T-cell (primary cell): ENCODE data around the gene BMP7. TPM values are rescaled to one million over a fixed set of nuclear protein-coding genes. Genes with fewer than 3 reads are reported as not detected.

Experiments
- ATAC-seq, 4 experiments: fragments of 200-7000 bp in 3 of 4; fragments of 150-1000 bp in 1 of 4; cut with Tn5 transposase; replicated peaks in 1 of 4; 1 replicate in 3 of 4; 2 replicates in 1 of 4; pipeline ENCODE4 v1.10.0; 2021; ENCODE audit warnings: moderate library complexity in 3 of 4, mild to moderate bottlenecking in 2 of 4, moderate number of reproducible peaks in 1 of 4
- CTCF ChIA-PET, 2 donors: fragments of 300-600 bp; sonication (Branson Sonifier 250); formaldehyde crosslinking; loops; one replicate each; lab custom pipeline; 2022; ENCODE audit warnings: antibody characterized with exemption in 2 of 2; lab: Charles Lee
- POLR2A ChIA-PET, 2 donors: fragments of 300-600 bp; sonication (Branson Sonifier 250); formaldehyde crosslinking; loops; one replicate each; lab custom pipeline; 2022; ENCODE audit warnings: antibody characterized with exemption in 2 of 2; lab: Charles Lee
- DNase-seq, 35 experiments: peaks; one replicate each; pipeline versions ENCODE4 v3.0.0 to v3.0.0-alpha.2; 2013 to 2023
- H3K27ac ChIP-seq: one replicate; pipeline ENCODE4 v1.5.1; 2013; ENCODE audit warnings: low read length
- H3K27me3 ChIP-seq, 2 experiments: replicated peaks in 1 of 2; 1 replicate in 1 of 2; 2 replicates in 1 of 2; pipeline versions ENCODE4 v1.6.1 to v1.7.0; 2013; ENCODE audit warnings: low read length in 1 of 2, mixed read lengths in 1 of 2; ENCODE audit not compliant: control insufficient read depth in 2 of 2, insufficient read depth in 2 of 2; ENCODE audit errors: extremely low read depth in 1 of 2
- H3K36me3 ChIP-seq, 2 donors: 1 replicate in 1 of 2; 2 replicates in 1 of 2; pipeline versions ENCODE4 v1.6.1 to v1.7.0; 2013; ENCODE audit warnings: low read length in 1 of 2; ENCODE audit not compliant: control insufficient read depth in 2 of 2, insufficient read depth in 1 of 2; ENCODE audit errors: extremely low read depth in 1 of 2
- H3K4me1 ChIP-seq, 2 experiments: 1 replicate in 1 of 2; 2 replicates in 1 of 2; pipeline versions ENCODE4 v1.6.1 to v1.7.0; 2013; ENCODE audit warnings: low read length in 2 of 2, mixed read lengths in 1 of 2; ENCODE audit not compliant: insufficient read depth in 2 of 2, control insufficient read depth in 1 of 2; ENCODE audit errors: extremely low read depth in 1 of 2
- H3K4me3 ChIP-seq, 2 donors: 1 replicate in 1 of 2; 2 replicates in 1 of 2; pipeline versions ENCODE4 v1.5.1 to v1.7.0; 2013; ENCODE audit warnings: mild to moderate bottlenecking in 2 of 2, low read length in 1 of 2, moderate library complexity in 1 of 2; ENCODE audit not compliant: control insufficient read depth in 1 of 2; ENCODE audit errors: extremely low read depth in 1 of 2
- H3K9me3 ChIP-seq: 2 replicates; pipeline ENCODE4 v1.7.0; 2013
- H3K27ac Mint-ChIP-seq, 2 donors: one replicate each; pipeline ENCODE4 v1.8.0; 2020 to 2021; ENCODE audit warnings: mild to moderate bottlenecking in 2 of 2, mixed read lengths in 2 of 2
- H3K27me3 Mint-ChIP-seq, 2 donors: one replicate each; pipeline ENCODE4 v1.8.0; 2021 to 2022; ENCODE audit warnings: mixed read lengths in 2 of 2
- H3K36me3 Mint-ChIP-seq: one replicate; pipeline ENCODE4 v1.8.0; 2021; ENCODE audit warnings: mixed read lengths
- H3K4me1 Mint-ChIP-seq, 3 donors: one replicate each; pipeline ENCODE4 v1.8.0; 2020 to 2022; ENCODE audit warnings: mixed read lengths in 3 of 3, mild to moderate bottlenecking in 1 of 3
- H3K4me3 Mint-ChIP-seq, 3 donors: one replicate each; pipeline ENCODE4 v1.8.0; 2020 to 2022; ENCODE audit warnings: mild to moderate bottlenecking in 3 of 3, mixed read lengths in 3 of 3, moderate library complexity in 3 of 3
- H3K9me3 Mint-ChIP-seq, 3 donors: one replicate each; pipeline ENCODE4 v1.8.0; 2020 to 2022; ENCODE audit warnings: mixed read lengths in 3 of 3
- WGBS: methylation state at CpG from one replicate; pipeline ENCODE4 v1.1.5; 2013; ENCODE audit warnings: missing lambda C conversion rate; ENCODE audit not compliant: insufficient coverage; 5-methylcytosine and 5-hydroxymethylcytosine counted together
- total RNA-seq, 35 experiments: library from RNA in 6 of 35; stranded (reverse) in 6 of 35; fragments of 120-200 nt in 1 of 35; gene quantifications; one replicate each; pipeline versions ENCODE4 v1.2.1 to v1.2.4 and lab custom pipeline; 2013 to 2026

Gene BMP7
- total RNA-seq, 5 donors from 2014 or later (not counting 1 experiment from before 2014, with no cell fraction given) = not detected

DNA sequence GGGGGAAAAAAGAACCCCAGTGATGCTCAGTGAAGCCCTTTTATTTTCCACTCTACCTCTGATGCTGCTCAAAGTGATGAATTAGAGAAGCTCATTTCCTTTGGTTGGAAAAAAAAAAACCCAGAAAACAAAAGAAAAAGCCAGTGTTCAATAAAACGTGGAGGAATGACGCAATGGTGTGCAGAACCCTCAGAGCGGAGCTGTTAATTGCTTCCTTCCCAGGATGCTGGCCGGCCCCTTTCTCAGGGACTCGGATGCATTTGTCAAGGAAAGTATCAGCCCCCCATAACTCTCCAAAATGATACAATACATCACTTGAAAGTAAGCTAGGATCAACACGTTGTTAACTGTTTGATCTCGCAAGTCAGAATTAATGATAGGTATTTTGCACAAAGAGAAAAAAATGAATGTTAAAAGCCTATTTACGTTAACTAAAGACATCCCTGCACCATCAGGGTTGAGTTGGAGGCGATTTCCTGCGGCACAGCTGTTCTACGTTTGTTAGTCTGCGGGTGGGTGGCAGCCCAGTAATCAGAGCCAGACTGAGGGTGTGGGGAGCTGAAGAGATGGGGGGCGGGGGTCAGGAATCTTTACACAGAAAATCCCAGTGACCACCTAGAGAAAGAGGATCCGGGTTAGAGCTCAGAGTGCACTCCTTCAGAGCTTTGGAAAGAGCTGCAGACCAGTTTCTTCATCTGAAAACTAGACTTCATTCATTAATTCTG lies 132.4 kb downstream of the BMP7 start:
- Histone ChIP-seq H3K27ac (no peak overlapping the region), H3K9me3 (no peaks in the 10 kb centered on the region), H3K27me3 (peaks cover 0 to 13% of the 10 kb centered on the region in 2 experiments), H3K4me1 (no peaks in the 10 kb centered on the region), H3K36me3 (no peaks in the 10 kb centered on the region), H3K4me3 (no peak overlapping the region)
- Mint-ChIP-seq H3K36me3 (no peaks in the 10 kb centered on the region), H3K4me1 (no peaks in the 10 kb centered on the region), H3K27me3 (peaks cover 0 to 2% of the 10 kb centered on the region in 2 donors), H3K4me3 (no peak overlapping the region), H3K27ac (no peak overlapping the region), H3K9me3 (no peaks in the 10 kb centered on the region)
- ATAC-seq (no peak), DNase-seq (no peak)
- POLR2A ChIA-PET = no interaction called here
- WGBS = 42% methylated on average over 7 of the region's 14 CpGs
- CTCF ChIA-PET = no interaction called here

DNA sequence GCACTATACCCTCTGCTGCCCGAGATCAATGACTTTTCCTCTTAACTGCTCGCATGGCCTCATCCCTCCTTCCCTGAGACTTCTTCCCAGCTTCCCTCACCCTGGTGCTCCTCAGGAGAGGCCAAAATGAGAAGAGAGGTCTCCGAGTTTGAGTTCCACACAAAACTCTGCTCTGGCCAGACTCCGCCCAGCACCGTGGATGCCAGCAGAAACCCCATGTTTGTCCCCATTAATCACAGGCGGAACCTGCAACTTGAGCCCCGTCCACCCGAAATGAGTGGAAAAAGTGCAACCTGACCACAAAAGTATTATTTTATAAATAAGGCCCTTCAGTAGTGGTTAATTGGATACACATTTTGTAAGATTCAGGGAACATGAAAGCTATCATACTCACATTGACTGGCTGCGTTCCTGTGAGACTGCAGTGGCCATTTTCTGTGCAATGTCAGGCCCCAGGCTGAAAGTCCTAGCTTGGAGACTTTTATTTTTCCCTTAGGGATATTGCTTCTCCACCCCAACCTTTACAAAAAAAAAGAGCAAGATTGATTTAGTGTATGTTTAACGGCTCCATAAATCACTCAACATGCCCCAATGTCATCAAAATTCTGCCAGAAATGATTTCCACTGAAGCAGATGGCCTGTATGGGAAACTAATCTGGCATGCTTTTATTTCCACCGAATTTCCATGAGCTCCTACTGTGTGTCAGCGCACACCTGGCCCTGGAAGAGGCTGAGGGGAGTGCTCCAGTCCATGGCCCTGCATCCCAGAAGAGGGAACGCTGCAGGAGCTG lies 134.6 kb downstream of the BMP7 start:
- ATAC-seq (no peak), DNase-seq (no peak)
- no peaks in the 10 kb centered on the region for H3K9me3 ChIP-seq
- Mint-ChIP-seq H3K36me3 (no peaks in the 10 kb centered on the region), H3K4me1 (no peaks in the 10 kb centered on the region), H3K27me3 (peaks cover 4% of the 10 kb centered on the region in 2 donors), H3K27ac (no peak overlapping the region), H3K9me3 (no peaks in the 10 kb centered on the region), H3K4me3 (no peak overlapping the region)
- no peaks in the 10 kb centered on the region for H3K4me1 ChIP-seq
- CTCF ChIA-PET = no interaction called here
- no peak overlapping the region for H3K4me3 ChIP-seq
- H3K27me3 ChIP-seq = peaks cover 0 to 15% of the 10 kb centered on the region in 2 experiments
- WGBS = 68% methylated on average over 6 of the region's 13 CpGs
- POLR2A ChIA-PET = no interaction called here
- H3K36me3 ChIP-seq = no peaks in the 10 kb centered on the region
- H3K27ac ChIP-seq = no peak overlapping the region

DNA sequence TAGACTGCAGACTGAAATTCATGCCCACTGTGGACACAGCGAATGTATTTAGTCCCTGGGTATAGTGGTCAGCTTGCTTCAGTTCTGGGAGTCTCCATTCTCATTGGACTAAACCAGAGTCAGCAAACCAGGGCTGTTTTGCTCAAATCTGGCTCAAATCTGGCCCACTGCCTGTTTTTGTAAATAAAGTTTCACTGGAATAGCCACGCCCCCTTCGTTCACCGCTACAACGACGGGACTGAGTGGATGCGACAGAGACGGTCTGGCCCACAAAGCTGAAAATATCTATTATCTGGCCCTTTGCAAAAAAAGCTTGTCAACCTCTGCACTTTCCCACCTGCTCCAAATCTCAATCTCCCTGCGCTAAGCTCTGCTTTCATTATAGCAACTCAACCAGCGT lies 135.4 kb downstream of the BMP7 start:
- WGBS = 82% methylated on average over 10 of the region's 10 CpGs
- peaks cover 0 to 15% of the 10 kb centered on the region in 2 experiments for H3K27me3 ChIP-seq
- ATAC-seq = no peak
- no peaks in the 10 kb centered on the region for H3K36me3 ChIP-seq
- CTCF ChIA-PET = interaction anchor here in 1 of 2 donors (0.5 kb wide), 1 partner anchor 13 kb away, joined by 4 read pairs; no protein-coding TSS in a partner anchor
- no peaks in the 10 kb centered on the region for H3K9me3 Mint-ChIP-seq
- no peaks in the 10 kb centered on the region for H3K4me1 Mint-ChIP-seq
- H3K4me3 Mint-ChIP-seq = no peak overlapping the region
- POLR2A ChIA-PET = no interaction called here
- peaks cover 5 to 10% of the 10 kb centered on the region in 2 donors for H3K27me3 Mint-ChIP-seq
- H3K27ac ChIP-seq = no peak overlapping the region
- H3K4me1 ChIP-seq = no peaks in the 10 kb centered on the region
- no peaks in the 10 kb centered on the region for H3K9me3 ChIP-seq
- H3K27ac Mint-ChIP-seq = no peak overlapping the region
- DNase-seq = no peak
- no peak overlapping the region for H3K4me3 ChIP-seq
- H3K36me3 Mint-ChIP-seq = no peaks in the 10 kb centered on the region

DNA sequence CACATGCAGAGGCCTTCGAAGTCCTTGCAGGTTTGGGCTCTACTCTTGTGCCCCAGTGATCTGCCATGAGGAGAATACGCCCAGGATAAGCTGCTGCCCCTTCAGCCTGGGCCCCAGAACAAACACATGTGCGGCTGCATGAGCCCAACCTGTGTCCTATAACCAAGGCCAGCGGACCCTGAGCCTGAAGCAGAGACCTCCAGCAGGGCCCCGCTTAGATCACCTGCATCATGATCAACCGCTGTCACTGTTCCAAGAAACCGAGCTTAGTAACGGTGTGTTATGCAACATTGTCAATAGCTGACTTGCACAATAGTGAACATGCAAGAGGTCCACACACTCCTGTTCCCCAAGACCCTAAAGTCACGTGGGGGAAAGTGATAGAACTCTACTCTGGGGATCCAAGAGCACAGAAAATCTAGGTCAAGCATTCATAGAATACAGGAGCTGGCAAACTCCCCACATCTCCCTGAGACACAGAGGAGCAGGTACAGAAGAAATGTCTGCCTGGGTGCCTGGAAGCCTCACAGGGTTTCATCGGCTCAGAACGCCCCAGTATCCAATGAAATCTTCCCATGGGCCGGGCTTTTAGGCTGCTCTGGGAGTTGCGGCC lies 136.2 kb downstream of the BMP7 start:
- no peak overlapping the region for H3K4me3 ChIP-seq
- Mint-ChIP-seq H3K27ac (no peak overlapping the region), H3K36me3 (no peaks in the 10 kb centered on the region), H3K4me3 (no peak overlapping the region), H3K4me1 (no peaks in the 10 kb centered on the region), H3K9me3 (no peaks in the 10 kb centered on the region), H3K27me3 (peaks cover 11 to 14% of the 10 kb centered on the region in 2 donors)
- no peaks in the 10 kb centered on the region for H3K9me3 ChIP-seq
- ChIA-PET POLR2A (no interaction called here), CTCF (no interaction called here)
- DNase-seq = no peak
- H3K36me3 ChIP-seq = no peaks in the 10 kb centered on the region
- H3K27me3 ChIP-seq = peaks cover 0 to 15% of the 10 kb centered on the region in 2 experiments
- H3K27ac ChIP-seq = no peak overlapping the region
- WGBS = 86% methylated on average over 12 of the region's 13 CpGs
- no peak for ATAC-seq
- no peaks in the 10 kb centered on the region for H3K4me1 ChIP-seq

DNA sequence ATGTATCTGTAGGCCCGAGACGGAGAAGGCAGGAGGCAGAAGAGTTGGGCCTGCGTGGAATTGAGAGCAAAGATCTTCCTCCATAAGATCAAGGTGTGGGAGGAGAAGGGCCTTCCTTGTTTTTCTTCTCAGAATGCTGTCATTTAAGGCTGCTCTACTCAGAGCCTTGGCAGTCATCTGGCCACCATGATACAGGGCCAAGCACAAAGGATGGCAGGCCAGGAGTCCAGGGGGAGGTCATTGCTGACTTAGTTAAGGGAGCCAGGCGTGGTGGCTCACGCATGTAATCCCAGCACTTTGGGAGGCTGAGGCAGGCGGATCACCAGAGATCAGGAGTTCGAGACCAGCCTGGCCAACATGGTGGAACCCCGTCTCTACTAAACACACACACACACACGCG lies 137.1 kb downstream of the BMP7 start:
- POLR2A ChIA-PET = no interaction called here
- no peak overlapping the region for H3K4me3 Mint-ChIP-seq
- Histone ChIP-seq H3K36me3 (no peaks in the 10 kb centered on the region), H3K4me3 (no peak overlapping the region), H3K9me3 (no peaks in the 10 kb centered on the region), H3K27ac (no peak overlapping the region), H3K4me1 (no peaks in the 10 kb centered on the region), H3K27me3 (peaks cover 0 to 16% of the 10 kb centered on the region in 2 experiments)
- DNase-seq = no peak
- no peak for ATAC-seq
- CTCF ChIA-PET = no interaction called here
- H3K36me3 Mint-ChIP-seq = no peaks in the 10 kb centered on the region
- 100% methylated on average over 1 of the region's 10 CpGs for WGBS
- no peak overlapping the region for H3K27ac Mint-ChIP-seq
- H3K4me1 Mint-ChIP-seq = no peaks in the 10 kb centered on the region
- peaks cover 14 to 15% of the 10 kb centered on the region in 2 donors for H3K27me3 Mint-ChIP-seq
- H3K9me3 Mint-ChIP-seq = no peaks in the 10 kb centered on the region

DNA sequence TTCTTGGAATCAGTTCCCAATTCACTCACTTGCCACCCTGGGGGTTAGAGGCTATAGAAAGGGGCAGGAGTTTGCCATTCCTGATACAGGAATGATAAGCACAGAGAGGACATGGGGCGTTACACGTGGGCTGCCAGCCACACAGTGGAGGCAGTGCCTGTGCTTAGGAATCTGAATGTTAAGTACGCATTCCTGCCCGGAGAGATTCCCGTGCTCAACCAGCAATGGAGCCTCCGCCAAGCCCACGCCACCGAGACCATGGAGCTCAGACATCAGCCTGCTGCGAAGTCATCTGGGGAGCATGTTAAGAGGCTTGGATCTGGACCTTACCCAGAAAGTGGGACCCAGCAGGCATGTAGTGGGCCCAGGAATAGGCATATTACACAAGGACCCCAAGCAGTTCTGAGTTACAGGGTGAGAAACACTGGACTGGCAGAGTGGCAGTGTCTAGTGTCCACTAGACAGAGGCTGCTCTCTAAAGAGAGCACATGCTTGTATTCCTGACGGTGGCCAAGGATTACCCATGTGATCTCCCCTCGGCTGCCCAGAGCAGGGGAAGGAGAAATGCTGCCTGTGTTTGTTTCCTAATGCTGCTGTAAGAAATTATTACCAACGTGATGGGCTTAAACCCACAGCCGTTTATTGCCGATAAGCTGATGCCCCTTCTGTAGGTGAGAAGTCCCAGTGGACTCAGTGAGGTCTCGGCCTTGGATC lies 138.2 kb downstream of the BMP7 start:
- Mint-ChIP-seq H3K36me3 (no peaks in the 10 kb centered on the region), H3K4me3 (no peak overlapping the region), H3K4me1 (no peaks in the 10 kb centered on the region), H3K9me3 (no peaks in the 10 kb centered on the region), H3K27ac (no peak overlapping the region), H3K27me3 (peaks cover 14 to 22% of the 10 kb centered on the region in 2 donors)
- 77% methylated on average over 15 of the region's 15 CpGs for WGBS
- Histone ChIP-seq H3K27me3 (peaks cover 0 to 16% of the 10 kb centered on the region in 2 experiments), H3K9me3 (no peaks in the 10 kb centered on the region), H3K36me3 (no peaks in the 10 kb centered on the region), H3K27ac (no peak overlapping the region), H3K4me3 (no peak overlapping the region), H3K4me1 (no peaks in the 10 kb centered on the region)
- POLR2A ChIA-PET = no interaction called here
- CTCF ChIA-PET = no interaction called here
- ATAC-seq = no peak
- no peak for DNase-seq
